ENCODE measurements around the gene SLC23A1.

- TF ChIP-seq ZFP3 (CRISPR knock-in tag; IDR thresholded peaks at IDR 0.05) (no peak), ZNF70 (CRISPR knock-in tag; IDR thresholded peaks at IDR 0.05) (no peak), POU6F1 (CRISPR knock-in tag; IDR thresholded peaks at IDR 0.05; ENCODE audit: borderline replicate concordance, low read depth) (no peak), PATZ1 (CRISPR knock-in tag; IDR thresholded peaks at IDR 0.05; ENCODE audit: borderline replicate concordance) (no peak), TSHZ2 (CRISPR knock-in tag; IDR thresholded peaks at IDR 0.05) (no peak), OSR1 (CRISPR knock-in tag; IDR thresholded peaks at IDR 0.05) (no peak), ZC3H10 (CRISPR knock-in tag; IDR thresholded peaks at IDR 0.05) (no peak), CSRNP3 (CRISPR knock-in tag; IDR thresholded peaks at IDR 0.05) (no peak), ESRRG (CRISPR knock-in tag; IDR thresholded peaks at IDR 0.05) (no peak), SNAI2 (CRISPR knock-in tag; IDR thresholded peaks at IDR 0.05) (no peak), ARNTL (CRISPR knock-in tag; IDR thresholded peaks at IDR 0.05; ENCODE audit: borderline replicate concordance, low read depth) (no peak), ZNF8 (CRISPR knock-in tag; IDR thresholded peaks at IDR 0.05) (no peak), TCF4 (CRISPR knock-in tag; IDR thresholded peaks at IDR 0.05; ENCODE audit: borderline replicate concordance) (no peak), CREB5 (CRISPR knock-in tag; IDR thresholded peaks at IDR 0.05; ENCODE audit: low read depth) (no peak)
These were observed 22.7 kb downstream of the SLC23A1 start for GRCh38 chr5:139360384-139360783.
